HG03571 (cell line): ENCODE measurements around the gene DENND4C.
"Not testable (repeated sequence)": the region's sequence is repeated elsewhere in the genome, so short reads cannot be mapped to it uniquely, and the experiment has no call there.

Source experiments
- ATAC-seq: cut with Tn5 transposase; IDR thresholded peaks from one replicate; pipeline ENCODE4 v1.9.1; 2021; ENCODE audit not compliant: unreplicated experiment

Gene DENND4C

DNA sequence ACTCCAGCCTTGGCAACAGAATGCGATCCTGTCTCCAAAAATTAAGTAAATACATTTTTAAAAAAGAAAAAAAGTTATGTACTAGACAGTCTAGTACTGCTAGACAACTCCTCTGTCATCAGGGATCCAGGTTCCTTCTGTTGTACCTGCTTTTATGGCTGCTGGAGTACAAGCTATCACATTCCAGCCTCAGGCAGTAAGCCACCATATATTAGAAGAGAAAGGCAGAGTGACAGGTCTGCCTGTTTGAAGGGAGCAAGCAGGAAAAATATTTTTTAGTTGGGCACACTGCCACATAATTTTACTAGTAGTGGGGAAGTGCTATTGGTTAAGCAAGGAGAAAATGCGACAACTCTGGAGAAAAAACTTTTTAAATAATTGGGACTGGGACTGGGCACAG lies 138.6 kb downstream of the DENND4C start:
- ATAC-seq, result no peak

DNA sequence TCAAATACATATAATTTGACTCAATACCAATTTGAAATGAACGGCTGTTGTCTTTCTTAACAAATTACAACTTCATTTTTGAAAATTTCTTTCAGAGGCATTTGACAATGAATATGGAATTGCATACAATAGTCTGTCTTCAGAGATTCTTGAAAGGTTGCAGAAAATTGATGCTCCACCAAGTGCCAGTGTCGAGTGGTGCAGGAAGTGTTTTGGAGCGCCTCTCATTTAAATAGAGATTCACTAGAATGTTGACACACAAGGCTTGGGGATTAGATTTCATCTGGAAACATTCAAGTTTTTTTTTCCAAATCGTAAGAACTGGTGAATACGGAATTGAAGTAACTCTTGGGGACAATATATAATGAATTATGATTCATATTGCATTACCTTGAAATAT lies 141.4 kb downstream of the DENND4C start:
- ATAC-seq, result no peak

DNA sequence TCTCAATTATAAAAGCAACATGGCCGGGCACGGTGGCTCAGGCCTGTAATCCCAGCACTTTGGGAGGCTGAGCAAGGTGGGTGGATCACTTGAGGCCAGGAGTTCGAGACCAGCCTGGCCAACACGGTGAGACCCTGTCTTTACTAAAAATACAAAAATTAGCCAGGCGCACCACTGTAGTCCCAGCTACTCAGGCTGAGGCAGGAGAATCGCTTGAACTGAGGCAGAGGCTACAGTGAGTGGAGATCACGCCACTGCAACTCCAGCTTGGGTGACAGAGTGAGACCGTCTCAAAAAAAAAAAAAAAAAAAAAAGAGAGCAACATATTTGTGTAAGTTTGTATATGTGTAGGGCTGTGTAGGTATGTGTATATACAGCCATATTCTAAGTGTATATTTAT lies 142.1 kb downstream of the DENND4C start:
- no peak for ATAC-seq

DNA sequence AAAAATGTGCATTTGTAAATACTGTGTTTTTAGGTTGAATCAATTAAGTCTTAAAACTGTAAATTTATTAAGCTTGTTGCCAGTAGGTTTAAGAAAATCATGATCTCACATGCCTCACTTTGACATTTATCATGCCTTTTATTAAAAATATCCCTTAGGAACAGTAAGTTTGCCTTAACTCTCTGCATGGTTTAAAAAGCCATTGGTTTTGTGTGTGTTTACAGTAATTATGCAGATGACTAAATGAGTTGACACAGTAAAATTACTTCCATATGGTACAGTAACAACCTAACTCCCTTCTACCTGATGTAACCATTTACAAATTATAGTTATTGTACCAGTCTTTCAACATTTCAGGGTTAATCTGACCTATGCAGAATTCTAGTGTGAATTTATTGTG lies 143.0 kb downstream of the DENND4C start:
- no peak for ATAC-seq

DNA sequence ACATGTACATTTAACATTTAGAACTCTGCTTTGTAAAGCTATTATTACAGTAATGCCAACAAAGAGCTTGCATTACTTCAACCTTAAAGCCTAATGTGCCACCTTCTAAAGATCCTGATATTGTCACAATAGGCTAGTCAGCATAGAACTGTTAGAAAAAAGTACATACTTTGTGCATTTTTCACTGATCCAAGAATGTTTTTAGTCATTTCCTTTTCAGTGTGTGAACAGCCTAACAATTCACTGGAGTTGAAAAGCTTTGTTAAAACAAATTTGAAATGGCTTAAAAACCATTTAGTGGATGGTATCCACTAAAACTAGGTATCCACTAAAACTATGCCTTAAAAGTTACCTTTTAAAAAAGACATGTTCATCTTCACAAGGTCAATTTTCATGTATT lies 145.0 kb downstream of the DENND4C start:
- ATAC-seq, result no peak

DNA sequence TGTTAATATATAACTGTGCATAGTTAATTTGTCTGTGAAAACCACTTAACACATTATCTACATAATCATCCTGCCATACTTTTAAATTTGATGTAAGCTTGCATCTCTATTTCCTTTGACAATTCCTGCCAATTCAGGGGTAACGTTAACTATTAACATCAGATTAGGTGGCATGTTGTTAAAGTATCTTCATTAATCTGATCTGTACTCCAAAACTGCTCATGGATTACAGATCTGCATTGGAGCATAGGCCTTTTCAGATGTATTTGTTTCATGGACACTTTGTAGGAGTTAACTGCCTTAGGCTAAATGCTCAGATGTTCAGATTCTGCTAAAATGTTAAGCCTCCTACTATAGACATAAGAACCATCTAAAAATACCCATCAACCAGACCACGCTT lies 146.4 kb downstream of the DENND4C start:
- ATAC-seq, result no peak

DNA sequence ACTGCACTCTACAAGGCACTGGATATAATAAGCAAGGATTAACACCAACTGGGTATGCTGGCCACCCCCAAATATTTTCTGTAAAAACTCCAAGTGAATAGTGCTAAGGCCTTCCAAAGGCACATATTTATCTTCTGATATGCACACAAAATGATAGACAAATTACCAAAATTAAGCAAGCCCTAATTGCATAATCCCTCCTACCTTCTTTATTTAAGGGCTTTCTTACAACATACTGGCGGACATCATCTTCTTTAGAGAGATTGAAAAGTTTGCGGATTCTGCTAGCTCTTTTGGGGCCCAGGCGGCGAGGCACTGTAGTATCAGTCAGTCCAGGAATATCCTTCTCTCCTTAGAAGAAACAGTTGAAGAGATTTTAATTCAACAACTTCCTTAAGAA lies 147.7 kb downstream of the DENND4C start:
- no peak for ATAC-seq

DNA sequence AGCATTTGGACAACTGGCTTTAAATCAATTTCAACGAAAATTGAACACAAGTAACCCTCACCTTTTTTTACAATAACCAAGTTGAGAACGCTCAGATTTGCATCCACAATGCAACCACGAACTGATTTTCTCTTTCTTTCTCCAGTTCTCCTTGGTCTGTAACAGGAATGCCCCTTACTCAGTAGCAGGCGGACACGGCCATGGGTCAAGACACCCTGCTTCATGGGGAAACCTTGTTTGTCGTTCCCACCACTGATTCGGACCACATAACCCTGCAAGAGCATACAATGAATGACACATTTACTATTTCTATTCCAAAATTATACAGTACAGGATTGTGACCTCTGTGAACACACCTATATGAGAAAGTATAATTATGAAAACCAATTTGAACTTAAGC lies 148.2 kb downstream of the DENND4C start:
- no peak for ATAC-seq

DNA sequence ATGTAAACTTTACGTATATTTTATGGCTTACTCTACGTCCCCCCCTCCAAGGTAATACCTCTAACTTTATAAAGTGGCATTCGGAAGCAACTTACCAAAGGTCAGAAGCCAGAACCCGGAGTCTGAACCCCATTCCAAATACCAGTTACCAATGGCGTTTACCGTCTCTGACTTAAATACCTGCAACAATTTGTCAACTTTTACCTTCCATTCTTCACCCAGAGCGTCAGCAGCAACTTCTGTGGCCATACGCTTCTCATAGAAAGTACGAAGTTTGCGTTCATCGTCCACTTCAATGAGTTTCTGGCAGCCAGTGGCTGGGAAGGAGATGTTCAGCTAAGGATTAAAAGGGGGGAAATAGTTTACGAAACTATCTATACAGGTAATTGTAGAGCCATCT lies 148.8 kb downstream of the DENND4C start:
- ATAC-seq, result no peak

DNA sequence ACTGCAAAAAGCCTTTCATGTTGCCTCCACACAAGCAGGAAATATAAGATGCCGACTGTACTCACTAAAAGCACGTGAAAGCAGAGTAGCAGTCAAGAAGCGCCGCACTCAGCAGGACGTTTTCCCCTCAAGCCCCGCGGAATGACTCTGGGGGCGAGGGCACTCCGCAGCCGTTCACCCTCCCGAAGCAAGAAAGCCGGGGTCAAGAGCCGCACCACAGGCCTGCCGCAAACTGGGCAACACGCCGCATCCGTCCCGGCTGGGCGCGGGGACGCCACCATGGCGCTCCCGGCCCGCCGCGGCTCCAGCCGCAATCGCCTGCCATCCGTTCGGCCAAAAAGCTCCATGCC lies 149.2 kb downstream of the DENND4C start:
- ATAC-seq, result peak; percentile 21

DNA sequence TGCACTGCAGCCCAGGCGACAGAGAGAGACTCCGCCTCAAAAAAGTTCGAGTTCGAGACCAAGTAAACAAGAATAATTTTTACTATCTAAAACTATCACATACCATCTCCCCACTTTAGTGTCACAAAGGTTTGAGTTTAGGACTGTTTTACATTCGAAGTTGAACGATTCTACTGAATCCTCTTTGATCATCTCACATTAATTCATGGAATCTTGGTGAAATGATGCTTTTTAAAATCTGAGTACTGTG lies 150.3 kb downstream of the DENND4C start:
- ATAC-seq, result no peak

DNA sequence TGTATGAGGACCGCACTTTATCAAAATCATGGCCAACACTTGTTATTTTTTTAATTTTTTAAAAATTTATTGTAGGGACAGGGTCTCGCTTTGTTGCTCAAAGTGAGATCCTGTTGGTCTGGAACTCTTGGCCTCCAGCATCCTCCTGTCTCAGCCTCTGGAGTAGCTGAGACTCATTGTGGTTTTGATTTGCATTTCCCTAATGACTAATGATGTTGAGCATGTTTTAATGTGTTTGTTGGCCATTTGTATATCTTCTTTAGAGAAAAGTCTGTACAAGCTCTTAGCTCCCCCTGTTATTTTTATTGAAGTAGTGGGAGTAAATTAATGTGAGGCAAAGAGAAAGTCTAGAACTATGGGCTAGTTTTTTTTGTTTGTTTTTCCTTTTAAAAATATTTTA lies 151.2 kb downstream of the DENND4C start:
- ATAC-seq, result no peak

DNA sequence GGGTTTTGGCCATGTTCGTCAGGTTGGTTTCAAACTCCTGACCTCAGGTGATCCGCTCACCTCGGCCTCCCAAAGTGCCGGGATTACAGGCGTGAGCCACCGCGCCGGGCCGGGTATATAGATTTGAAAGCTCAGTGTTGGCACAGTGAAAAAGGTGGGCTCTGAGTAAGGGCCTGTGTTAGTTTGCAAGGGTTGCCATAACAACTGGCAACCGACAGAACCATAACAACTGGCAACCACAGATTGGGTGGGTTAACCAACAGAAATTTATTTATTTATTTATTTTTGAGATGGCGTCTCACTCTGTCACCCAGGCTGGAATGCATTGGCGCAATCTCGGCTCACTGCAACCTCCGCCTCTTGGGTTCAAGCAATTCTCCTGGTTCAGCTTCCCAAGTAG lies 154.7 kb downstream of the DENND4C start:
- ATAC-seq, result not testable (repeated sequence)

DNA sequence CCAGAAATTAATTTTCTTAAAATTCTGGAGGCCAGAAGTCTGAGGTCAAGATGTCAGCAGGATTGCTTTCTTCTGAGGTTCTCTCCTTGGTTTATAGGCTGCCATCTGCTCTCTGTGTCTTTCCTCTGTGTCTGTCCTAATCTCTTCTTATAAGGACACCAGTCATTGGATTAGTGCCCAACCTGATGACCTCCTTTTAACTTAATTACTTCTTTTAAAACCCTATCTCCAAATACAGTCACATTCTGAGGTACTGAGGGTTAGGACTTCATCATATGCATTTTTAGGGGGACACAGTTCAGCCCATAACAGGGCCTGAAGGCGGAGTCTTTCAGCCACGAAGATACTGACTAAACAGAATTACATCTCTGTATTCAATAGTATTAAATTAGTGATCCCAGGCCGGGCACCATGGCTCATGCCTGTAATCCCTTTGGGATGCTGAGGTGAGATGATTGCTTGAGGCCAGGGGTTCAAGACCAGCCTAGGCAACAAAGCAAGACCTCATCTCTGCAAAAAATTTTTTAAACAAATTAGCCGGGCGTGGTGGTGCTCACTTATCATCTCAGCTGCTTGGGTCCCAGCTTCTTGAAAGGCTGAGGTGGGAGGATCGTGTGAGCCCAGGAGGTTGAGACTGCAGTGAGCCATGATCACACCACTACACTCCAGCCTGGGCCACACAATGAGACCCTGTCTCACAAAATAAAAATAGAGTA lies 155.5 kb downstream of the DENND4C start:
- no peak for ATAC-seq

DNA sequence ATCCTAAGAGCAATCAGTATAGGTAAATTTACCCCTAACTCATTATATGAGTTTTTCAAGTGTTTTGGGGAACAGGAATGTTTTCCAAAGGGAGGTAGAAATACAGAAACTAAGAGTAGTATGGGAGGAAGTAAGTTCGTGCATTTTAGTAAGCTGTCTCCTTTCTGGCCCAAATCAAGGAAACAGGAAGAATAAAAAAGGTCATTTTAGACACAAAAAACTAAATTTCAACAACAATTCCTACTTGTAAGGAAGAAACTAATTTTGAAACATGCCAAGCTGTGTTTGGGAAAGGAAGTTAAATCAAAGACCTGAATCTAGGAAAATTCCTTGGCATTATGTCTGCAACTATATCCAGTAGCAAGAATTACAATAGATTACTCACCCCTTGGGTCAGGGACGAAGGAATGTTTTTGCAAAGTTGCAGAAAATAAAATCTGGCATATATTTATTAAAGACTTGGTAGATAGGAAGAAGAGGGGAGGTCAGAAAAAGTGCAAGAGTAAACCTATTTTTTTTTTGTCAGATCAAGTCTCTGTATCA lies 156.1 kb downstream of the DENND4C start:
- no peak for ATAC-seq

DNA sequence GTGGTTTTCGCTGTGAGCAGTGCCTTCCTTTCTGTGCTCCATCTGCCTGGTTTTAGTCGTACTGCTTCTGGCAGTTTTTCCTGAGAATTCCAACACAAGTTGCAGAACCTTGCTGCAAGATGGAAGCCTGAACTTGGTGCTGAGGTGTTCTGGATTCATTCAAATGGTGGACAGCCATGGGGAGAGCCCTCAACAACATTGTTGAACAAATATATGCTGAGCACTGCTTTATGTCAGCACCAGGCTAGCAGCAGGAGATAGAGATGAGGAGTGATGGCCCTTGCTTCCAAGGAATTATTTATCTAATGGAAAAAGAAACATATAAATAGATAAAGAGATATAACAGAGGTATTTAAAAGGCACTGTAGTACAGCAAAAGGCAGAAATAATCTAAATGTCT lies 156.8 kb downstream of the DENND4C start:
- ATAC-seq, result no peak

DNA sequence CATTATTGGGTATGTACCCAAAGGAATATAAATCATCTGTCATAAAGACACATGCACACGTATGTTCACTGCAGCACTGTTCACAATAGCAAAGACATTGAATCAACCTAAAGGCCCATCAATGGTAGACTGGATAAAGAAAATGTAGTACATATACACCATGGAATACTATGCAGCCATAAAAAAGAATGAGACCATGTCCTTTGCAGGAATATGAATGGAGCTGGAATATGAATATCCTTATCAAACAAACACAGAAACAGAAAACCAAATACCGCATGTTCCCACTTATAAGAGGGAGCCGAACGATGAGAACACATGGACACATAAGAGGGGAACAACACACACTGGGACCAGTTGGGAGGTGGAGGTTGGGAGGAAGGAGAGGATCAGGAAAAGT lies 159.0 kb downstream of the DENND4C start:
- ATAC-seq, result not testable (repeated sequence)

DNA sequence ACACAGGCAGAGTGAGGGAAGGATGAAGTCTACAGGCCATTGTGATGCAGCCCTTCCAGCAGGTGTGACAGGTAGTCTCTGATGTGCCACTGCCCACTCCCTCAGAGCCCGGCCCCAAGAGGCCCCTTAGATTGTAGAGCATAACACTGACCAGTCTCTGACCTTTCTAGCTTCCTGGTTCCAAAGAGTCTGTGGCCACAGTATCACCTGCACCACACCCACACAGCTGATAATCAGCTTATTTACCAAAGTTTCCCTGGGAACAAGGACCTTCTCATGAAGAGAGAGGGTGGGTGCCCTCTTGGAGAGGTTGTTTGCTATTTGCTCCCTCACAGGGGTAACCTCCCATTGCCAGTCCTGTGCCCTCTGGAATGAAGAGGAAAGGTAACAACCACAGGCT lies 167.4 kb downstream of the DENND4C start:
- ATAC-seq, result no peak

DNA sequence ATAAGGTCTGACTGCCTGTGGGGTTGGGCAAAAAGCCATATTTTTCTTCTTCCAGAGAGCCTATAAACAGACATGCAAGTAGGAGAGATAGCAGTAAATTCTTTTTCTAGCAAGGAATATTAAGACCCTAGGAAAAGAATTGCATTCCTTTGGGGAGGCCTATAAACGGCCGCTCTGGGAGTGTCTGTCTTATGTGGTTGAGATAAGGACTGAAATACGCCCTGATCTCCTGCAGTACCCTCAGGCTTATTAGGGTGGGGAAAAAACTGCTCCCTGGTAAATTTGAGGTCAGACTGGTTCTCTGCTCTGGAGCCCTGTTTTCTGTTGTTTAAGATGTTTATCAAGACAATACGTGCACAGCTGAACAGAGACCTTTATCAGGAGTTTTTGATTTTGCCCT lies 172.7 kb downstream of the DENND4C start:
- ATAC-seq, result not testable (repeated sequence)

DNA sequence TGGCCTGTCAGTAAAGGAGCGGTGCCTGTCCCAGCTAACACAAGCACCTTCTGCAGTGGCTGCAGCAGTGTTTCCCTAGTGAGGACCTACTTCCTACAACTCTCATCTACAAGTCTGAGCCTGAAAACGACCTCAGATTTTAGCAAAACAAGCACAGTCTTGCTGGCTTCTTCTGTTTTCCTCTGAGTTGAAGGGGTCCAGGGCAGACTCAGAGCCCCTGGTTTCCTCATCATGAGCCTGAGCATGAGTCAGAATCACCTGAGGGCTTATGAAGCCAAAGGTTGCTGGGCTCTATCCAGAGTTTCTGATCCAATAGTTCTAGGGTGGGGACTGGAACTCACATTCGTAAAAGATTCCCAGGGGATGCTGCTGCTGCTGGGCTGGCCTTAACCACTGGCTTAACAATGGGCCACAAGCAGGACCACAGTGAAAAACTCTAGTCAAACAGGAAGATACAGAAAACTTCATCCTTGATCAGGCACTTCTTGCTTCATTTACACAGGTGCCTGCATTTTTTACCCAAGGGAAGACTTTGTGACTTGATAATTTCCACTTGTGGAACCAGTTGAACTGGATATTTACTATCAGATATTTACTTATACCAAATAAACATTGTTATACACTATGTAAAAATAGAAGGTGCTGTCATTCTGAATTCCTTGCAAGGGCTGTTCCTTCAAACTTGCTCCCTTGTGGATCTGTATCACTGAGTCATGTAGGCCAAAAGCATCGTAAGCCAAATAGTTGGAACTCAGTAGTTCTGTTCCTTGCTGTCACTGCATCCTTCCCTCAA lies 174.0 kb downstream of the DENND4C start:
- ATAC-seq, result no peak

DNA sequence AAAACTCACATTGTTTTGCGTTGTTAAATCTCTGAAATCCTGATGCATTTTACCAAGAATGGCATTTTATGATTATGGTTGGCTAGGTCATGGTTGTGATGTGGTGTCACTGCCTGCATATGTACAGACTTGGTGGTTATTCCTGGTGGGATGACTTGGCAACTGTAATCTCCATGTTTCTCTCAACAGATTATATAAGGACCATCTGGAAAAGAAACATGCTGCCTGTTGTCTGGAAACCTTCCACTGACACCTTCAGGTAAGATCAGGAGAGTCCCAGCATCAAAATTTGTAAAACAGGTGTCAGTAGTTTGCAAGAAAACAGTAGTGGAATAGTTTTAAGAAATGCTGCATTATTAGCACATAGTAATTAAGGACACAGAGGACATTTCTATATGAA lies 175.3 kb downstream of the DENND4C start:
- ATAC-seq, result no peak

DNA sequence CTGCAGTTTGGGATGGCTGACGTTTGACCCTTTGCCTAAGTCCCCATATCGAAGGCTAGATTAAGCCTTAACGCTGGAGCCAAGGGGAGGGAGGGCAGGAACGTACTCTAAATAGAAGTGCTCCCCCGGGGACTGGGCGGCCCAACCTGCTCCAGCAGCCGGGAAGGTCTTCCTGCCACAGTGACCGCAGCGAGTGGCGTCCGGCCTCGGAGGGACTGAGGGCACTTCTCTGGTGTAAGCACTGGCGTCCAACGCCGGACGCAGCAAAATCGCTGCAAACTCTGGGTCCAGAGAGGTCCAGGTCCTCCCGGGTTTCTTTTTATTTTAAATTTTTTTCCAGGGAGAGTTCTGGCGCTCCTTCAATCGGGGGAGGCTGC lies 177.8 kb downstream of the DENND4C start:
- peak; percentile 6 for ATAC-seq
